Body of pancreas (tissue), 4 donors: ENCODE data around the gene ARMS2.

Experiments used
- CTCF ChIP-seq, 7 experiments: fragments of 450-650 bp in 4 of 7; fragments of 200-600 bp in 3 of 7; sonication (generic) in 3 of 7; IDR thresholded peaks; one replicate each; pipeline ENCODE4 v1.5.1; 2016 to 2019; ENCODE audit warnings: antibody characterized with exemption in 7 of 7
- POLR2A ChIP-seq, 3 donors: fragments of 450-650 bp; IDR thresholded peaks; one replicate each; pipeline ENCODE4 v1.6.1; 2016; ENCODE audit warnings: antibody characterized with exemption in 3 of 3, mild to moderate bottlenecking in 2 of 3

- no peak for TF ChIP-seq CTCF (IDR thresholded peaks at IDR 0.05)
- TF ChIP-seq POLR2A (IDR thresholded peaks at IDR 0.05) = no peak
These were observed 32.7 kb upstream of the ARMS2 start for GRCh38 chr10:122421742-122422141.
